ENCODE measurements around the gene UBE2E2.
"Not testable (repeated sequence)": the region's sequence is repeated elsewhere in the genome, so short reads cannot be mapped to it uniquely, and the experiment has no call there.

Gene UBE2E2

DNA sequence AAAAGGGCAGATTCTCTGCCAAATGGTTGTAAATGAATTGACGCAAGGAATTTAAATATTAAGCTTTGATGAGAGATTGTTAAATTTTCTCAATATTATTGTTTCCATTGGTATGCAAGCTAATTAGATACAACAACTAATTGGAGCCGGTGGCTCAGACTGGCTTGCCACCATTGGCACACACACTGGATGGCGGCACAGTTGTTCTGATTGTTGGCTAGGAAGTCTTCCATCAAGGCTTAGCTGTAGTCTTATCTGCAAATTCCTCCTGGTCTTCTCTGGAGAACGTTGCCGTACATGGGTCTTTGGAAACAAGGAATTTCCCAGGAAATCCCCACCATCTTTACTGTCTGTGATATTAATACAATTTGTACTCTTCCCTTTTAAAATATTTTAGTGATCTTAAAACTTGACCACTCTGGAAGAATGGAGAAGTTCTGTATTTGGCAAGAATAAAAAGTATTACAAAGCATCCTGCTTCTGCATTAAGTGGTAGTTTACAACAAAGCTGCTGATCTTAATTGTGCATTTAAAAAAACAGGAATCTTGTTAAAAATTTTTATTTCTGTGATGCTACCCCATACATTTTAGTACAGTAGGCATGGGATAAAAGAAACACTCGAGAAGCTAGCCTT, 126.5 kb downstream of the UBE2E2 start:
- DNase-seq (ENCODE audit: low spot score), result no peak

DNA sequence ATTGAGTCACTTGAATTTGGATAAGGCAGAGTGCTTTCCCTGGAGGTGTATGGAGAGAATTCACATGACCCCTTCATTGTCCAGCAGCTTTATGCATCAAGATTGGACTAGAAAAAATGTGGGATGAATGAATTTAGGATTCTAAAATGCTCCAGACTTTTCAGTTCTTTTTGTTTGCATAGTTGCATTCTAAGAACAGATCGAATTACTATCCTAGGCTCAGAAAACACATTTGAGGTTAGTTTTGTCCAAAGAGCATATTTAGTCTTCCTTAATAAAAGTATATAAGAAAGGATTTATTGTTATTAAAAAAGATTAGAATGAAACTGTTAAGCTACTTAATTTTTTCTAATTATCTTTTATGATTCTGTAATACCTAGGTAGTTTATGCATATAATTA, 127.4 kb downstream of the UBE2E2 start:
- no peak for DNase-seq (ENCODE audit: low spot score)

GRCh38 chr3:23331141-23331935, 128.2 kb downstream of the UBE2E2 start:
- DNase-seq (ENCODE audit: low spot score), result no peak

DNA sequence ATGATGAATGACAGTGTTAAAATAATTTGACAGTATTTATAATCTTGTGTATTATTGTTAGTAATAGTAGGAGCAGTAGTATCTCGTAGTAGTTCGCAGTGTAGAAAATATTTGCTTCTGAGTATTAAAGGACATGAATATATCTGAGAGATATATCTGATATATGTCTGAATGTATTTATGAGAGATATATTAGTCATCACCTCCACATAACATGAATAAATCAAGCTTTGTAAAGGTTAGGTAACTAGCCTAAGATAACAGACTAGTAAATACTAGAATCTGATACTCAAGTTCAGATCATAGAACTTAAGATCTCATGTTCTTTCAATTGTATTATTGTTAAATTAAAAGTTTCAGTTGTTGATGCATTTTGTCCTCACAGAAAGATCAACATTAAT, 130.5 kb downstream of the UBE2E2 start:
- DNase-seq (ENCODE audit: low spot score), result no peak

GRCh38 chr3:23336853-23337252, 133.7 kb downstream of the UBE2E2 start:
- not testable (repeated sequence) for DNase-seq (ENCODE audit: low spot score)

GRCh38 chr3:23341147-23341838, 138.2 kb downstream of the UBE2E2 start:
- no peak for DNase-seq (ENCODE audit: low spot score)

GRCh38 chr3:23342343-23342742, 139.2 kb downstream of the UBE2E2 start:
- DNase-seq (ENCODE audit: low spot score), result no peak

- DNase-seq (ENCODE audit: low spot score), result no peak
Measured at GRCh38 chr3:23343509-23343908, 140.4 kb downstream of the UBE2E2 start.

GRCh38 chr3:23344886-23345285, 141.8 kb downstream of the UBE2E2 start:
- no peak for DNase-seq (ENCODE audit: low spot score)

DNA sequence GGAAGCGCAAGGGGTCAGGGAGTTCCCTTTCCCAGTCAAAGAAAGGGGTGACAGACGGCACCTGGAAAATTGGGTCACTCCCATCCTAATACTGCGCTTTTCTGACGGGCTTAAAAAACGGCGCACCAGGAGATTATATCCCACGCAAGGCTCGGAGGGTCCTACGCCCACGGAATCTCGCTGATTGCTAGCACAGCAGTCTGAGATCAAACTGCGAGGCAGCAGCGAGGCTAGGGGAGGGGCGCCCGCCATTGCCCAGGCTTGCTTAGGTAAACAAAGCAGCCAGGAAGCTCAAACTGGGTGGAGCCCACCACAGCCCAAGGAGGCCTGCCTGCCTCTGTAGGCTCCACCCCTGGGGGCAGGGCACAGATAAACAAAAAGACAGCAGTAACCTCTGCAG, 146.3 kb downstream of the UBE2E2 start:
- DNase-seq (ENCODE audit: low spot score), result not testable (repeated sequence)

DNA sequence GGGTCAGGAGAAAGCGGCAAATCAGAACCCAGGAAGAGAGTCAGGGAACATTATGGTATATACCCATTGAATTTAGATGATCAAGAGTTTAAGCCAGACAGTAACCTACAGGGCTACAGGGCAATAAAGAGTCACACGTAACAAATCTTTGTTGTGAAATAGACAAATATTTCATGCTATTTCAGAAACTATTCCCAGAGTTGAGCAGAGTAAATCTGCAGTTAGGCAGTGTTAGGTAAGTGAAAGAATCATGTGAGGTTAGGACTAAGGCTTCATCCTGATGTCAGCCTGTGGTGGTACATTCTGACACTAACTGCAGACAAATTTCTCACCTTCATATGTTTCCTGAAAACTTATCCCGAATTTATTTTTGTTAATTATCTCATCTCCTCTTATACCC, 153.0 kb downstream of the UBE2E2 start:
- DNase-seq (ENCODE audit: low spot score), result no peak

DNA sequence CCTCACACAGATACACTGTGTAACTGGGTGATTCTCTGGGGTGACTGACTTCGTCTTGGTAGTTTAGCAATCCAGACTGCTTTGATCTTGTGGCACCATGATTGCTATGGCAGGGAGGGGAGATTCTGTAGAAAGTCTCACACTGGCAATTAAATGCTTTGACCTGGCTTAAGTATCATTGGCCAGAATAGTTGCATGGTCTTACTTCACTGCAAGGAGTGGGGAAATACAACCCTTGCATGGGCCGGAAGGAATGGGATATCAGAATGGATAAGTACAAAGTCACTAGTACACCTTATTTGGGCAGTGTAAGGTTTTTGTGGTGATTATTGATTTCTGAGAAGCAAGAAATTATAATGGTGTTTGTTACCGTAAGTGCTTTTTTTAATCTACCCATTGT, 153.8 kb downstream of the UBE2E2 start:
- no peak for DNase-seq (ENCODE audit: low spot score)

- no peak for DNase-seq (ENCODE audit: low spot score)
Measured at GRCh38 chr3:23359116-23359515, 156.0 kb downstream of the UBE2E2 start.

GRCh38 chr3:23365066-23365465, 161.9 kb downstream of the UBE2E2 start:
- no peak for DNase-seq (ENCODE audit: low spot score)

DNA sequence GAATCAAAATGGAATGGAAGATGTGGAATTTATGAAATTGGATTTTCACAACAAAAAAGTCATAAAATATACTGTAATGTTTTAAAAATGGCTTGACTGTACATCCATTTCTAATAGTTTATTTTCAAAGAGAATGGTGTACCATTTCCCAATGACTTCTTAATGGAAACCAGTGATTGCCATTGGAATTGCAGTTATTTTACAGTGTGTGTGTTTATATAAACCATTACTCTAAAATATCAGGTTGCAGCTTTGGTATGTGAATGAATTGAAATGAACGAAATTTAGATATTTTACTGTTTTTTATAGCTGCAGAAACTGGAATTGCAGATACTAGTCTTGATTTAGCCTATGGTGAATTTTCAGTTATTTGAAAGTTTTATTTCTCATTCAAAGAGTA, 165.6 kb downstream of the UBE2E2 start:
- no peak for DNase-seq (ENCODE audit: low spot score)

DNA sequence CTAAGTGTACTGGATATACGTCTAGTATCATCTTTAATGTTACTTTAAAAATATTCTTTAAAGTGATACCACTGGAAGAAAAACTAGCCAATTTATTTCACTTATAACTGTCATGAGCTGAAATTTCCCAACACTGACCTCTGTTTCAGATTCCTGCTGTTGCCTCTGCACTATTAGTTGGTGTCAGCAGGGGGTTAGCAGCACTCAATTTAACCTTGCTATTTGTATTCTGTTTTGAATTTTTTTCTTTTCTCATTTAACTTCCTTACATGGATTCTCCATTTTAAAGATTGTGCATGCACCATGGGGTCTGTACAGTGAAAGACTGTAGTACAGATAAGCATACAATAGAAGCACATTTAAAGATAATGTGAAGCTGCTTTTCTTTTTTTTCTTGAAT, 169.2 kb downstream of the UBE2E2 start:
- DNase-seq (ENCODE audit: low spot score), result no peak

DNA sequence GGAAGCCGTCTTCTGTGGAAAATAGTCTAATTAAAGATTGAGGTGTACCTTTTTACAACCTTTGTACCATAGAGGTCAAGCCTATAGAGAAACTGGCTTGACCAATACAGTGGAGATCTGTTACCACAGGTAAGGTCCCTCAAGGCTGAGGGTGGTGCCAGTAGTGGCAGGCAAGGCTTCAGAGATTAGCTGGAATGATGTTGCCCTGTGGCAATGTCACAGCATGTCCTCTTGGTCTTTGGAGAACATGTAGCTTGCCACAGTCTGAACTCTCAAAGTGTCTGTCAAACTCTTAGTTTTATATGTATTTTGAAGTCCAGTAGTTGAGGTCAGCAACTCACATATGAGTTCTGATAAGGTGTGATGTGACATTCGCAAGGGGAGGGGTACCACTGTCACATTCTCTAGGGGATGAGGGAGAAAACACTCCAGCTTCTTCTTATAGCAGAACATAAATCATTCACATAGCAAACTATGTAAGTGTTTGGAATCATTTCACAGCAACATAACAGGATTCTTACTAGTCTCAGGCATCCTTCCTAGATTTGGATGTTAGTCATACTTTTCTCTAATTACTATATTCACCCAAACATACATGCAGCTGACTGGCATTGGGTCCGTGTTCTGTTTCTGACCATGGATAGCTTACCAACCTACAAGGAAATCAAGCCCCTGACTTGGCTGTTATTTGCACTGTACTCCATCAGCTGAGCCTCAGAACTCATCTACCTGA, 173.6 kb downstream of the UBE2E2 start:
- DNase-seq (ENCODE audit: low spot score), result no peak

DNA sequence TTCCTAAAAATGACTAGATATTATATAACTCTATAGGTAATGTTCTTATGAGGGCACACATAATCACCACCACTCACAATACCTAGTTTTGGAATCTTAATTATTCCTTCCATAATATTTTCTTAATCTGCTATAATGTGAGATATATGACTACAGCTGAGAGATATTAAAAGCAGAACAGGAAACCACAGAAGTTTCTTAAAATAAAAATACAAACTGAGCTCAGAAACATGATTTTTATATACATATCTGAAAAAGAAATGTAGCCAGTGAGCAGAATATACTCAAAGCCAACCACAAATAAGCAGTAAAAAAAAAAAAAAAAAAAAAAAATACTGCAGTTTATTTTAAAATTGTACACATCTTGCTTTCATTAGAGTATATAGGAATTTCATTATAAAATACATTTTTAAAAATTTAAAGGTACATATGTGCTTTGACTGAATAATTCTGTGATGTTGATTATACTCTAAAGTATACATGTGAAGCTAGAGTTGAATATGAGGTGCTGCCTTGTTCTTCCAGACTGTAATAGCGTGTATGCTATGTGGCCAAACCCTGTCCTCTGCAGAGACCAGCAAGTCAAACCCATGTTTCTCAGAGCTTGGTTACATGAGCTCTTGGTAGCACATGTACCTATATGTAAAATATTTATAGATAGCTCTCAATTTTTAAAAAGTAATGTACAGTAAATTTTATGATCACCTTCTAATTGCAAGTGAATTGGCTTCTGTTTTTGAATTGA, 175.0 kb downstream of the UBE2E2 start:
- DNase-seq (ENCODE audit: low spot score), result no peak

DNA sequence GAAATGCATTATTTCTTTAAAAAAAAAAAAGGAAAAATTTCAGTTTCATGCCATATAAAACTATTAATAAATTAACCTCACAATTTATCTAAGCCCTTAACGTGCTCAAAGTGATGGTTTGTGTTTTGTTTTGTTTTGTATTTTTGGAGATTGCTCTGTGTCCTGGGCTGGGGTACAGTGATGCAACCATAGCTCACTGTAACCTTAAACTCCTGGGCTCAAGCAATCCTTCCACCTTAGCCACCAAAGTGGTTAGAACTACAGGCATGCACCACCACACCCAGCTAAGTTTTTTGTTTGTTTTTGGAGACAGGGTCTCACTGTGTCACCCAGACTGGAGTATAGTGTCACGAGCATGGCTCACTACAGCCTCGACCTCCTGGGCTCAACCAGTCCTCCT, 180.7 kb downstream of the UBE2E2 start:
- no peak for DNase-seq (ENCODE audit: low spot score)

GRCh38 chr3:23385327-23385726, 182.2 kb downstream of the UBE2E2 start:
- no peak for DNase-seq (ENCODE audit: low spot score)

DNA sequence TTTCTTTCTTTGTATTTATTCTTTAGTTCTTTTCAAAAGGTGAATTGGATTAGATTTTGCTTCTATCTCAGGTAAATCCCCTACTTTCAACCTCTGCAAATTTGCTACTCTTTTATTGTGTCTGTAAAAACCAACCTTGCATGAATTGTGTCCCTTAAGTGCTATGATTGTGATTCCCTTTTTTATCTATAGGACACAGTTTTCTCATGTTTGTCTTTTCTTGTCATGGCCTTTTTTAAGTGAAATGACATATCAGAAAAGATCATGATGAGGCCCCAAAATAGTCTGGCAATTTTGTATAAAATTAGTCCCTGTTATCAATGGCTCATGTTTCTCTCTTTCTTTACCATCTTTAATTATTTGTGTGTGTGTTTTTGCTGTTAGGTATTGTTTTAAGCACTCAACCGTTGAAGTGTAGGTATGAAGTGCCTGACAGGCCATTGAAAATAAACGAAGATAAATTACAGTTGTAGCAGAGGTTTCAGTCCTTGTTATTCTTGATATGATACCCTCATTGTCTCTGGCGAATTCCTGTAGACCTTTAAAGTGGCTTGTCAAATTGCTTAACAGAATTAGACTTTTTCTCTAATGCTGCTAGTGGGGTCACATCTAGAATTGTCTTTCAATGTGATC, 184.3 kb downstream of the UBE2E2 start:
- DNase-seq (ENCODE audit: low spot score), result no peak
